CD4-positive, alpha-beta memory T cell (primary cell): ENCODE data around the gene SNED1. TPM values are rescaled to one million over a fixed set of nuclear protein-coding genes. Genes with fewer than 3 reads are reported as not detected.

Experiments used
- CTCF ChIA-PET: fragments of 350-600 bp; sonication (Branson Sonifier 250); formaldehyde crosslinking; loops from one replicate; lab custom pipeline; 2021; ENCODE audit warnings: inconsistent platforms; ENCODE audit not compliant: partially characterized antibody; lab: Charles Lee
- POLR2A ChIA-PET: fragments of 350-600 bp; sonication (Branson Sonifier 250); formaldehyde crosslinking; loops from one replicate; lab custom pipeline; 2021; ENCODE audit not compliant: partially characterized antibody; lab: Charles Lee
- DNase-seq, 5 donors: peaks; one replicate each; pipeline versions ENCODE4 v3.0.0 to v3.0.0-alpha.2; 2020 to 2022; ENCODE audit warnings: mixed read lengths in 1 of 5
- H3K27ac ChIP-seq: one replicate; pipeline ENCODE4 v1.7.0; 2013; ENCODE audit warnings: low read depth, low read length
- H3K27me3 ChIP-seq: 2 replicates; pipeline ENCODE4 v1.7.0; 2013; ENCODE audit warnings: mild to moderate bottlenecking, low read length, moderate library complexity; ENCODE audit not compliant: insufficient read depth
- H3K36me3 ChIP-seq: 2 replicates; pipeline ENCODE4 v1.7.0; 2013; ENCODE audit warnings: mild to moderate bottlenecking, low read length, moderate library complexity; ENCODE audit not compliant: insufficient read depth
- H3K4me1 ChIP-seq: 2 replicates; pipeline ENCODE4 v1.7.0; 2013; ENCODE audit warnings: mild to moderate bottlenecking, low read length, moderate library complexity; ENCODE audit not compliant: insufficient read depth
- H3K4me3 ChIP-seq, 2 donors: one replicate each; pipeline ENCODE4 v1.7.0; 2013; ENCODE audit warnings: low read length in 2 of 2, mild to moderate bottlenecking in 1 of 2
- H3K9me3 ChIP-seq, 2 donors: one replicate each; pipeline ENCODE4 v1.7.0; 2013; ENCODE audit warnings: low read length in 2 of 2, control low read depth in 1 of 2; ENCODE audit not compliant: control insufficient read depth in 1 of 2
- H3K27ac Mint-ChIP-seq, 7 donors: one replicate each; pipeline ENCODE4 v1.8.0; 2020 to 2021; ENCODE audit warnings: mixed read lengths in 7 of 7, mild to moderate bottlenecking in 6 of 7, inconsistent platforms in 3 of 7, moderate library complexity in 3 of 7
- H3K27me3 Mint-ChIP-seq, 2 donors: one replicate each; pipeline ENCODE4 v1.8.0; 2020 to 2021; ENCODE audit warnings: mixed read lengths in 2 of 2
- H3K36me3 Mint-ChIP-seq, 2 donors: one replicate each; pipeline ENCODE4 v1.8.0; 2020 to 2021; ENCODE audit warnings: mixed read lengths in 2 of 2, inconsistent platforms in 1 of 2, mild to moderate bottlenecking in 1 of 2
- H3K4me1 Mint-ChIP-seq, 4 donors: one replicate each; pipeline ENCODE4 v1.8.0; 2020 to 2021; ENCODE audit warnings: mixed read lengths in 4 of 4, mild to moderate bottlenecking in 1 of 4
- H3K4me3 Mint-ChIP-seq, 8 donors: one replicate each; pipeline ENCODE4 v1.8.0; 2020 to 2021; ENCODE audit warnings: mixed read lengths in 8 of 8, mild to moderate bottlenecking in 7 of 8, moderate library complexity in 6 of 8, inconsistent platforms in 3 of 8
- H3K9me3 Mint-ChIP-seq, 8 donors: one replicate each; pipeline ENCODE4 v1.8.0; 2020 to 2021; ENCODE audit warnings: mixed read lengths in 8 of 8, mild to moderate bottlenecking in 5 of 8, inconsistent platforms in 3 of 8, moderate library complexity in 1 of 8
- intact Hi-C: fragments of 100-400 bp; cut with micrococcal nuclease; formaldehyde crosslinking; loops from one replicate; pipeline ENCODE4 v1.15.1; 2023
- polyA plus RNA-seq, 2 donors: library from polyadenylated mRNA; unstranded; fragments of 300-500 nt; fragmentation: Illumina TruSeq; gene quantifications; one replicate each; pipeline ENCODE4 v1.2.3, GENCODE V29; 2021
- total RNA-seq, 2 experiments: library from RNA; stranded (reverse); gene quantifications; one replicate each; pipeline ENCODE4 v1.2.3, GENCODE V29; 2021

SNED1 gene
- total and polyA plus RNA-seq, 4 experiments from 2014 or later: 1.6 to 90.1 (median 44.2) TPM

- ChIA-PET CTCF (no interaction called here), POLR2A (no interaction called here)
- H3K27me3 Mint-ChIP-seq: no peaks in the 10 kb centered on the region
- Histone ChIP-seq H3K27me3 (no peaks in the 10 kb centered on the region), H3K9me3 (no peaks in the 10 kb centered on the region), H3K36me3 (no peaks in the 10 kb centered on the region), H3K4me3 (no peak overlapping the region), H3K27ac (no peak overlapping the region), H3K4me1 (peaks cover 10% of the 10 kb centered on the region)
- H3K4me1 Mint-ChIP-seq: no peaks in the 10 kb centered on the region
- peaks cover 0 to 2% (median 0%) of the 10 kb centered on the region in 8 donors for H3K9me3 Mint-ChIP-seq
- H3K27ac Mint-ChIP-seq: no peak overlapping the region
- H3K4me3 Mint-ChIP-seq: no peak overlapping the region
- no peaks in the 10 kb centered on the region for H3K36me3 Mint-ChIP-seq
- no peak for DNase-seq
- intact Hi-C loops: no loop called here
These were observed 68.5 kb downstream of the SNED1 start for GRCh38 chr2:241066893-241067341.

GRCh38 chr2:241067501-241068135, 69.2 kb downstream of the SNED1 start:
- POLR2A ChIA-PET: interaction anchor here (1.2 kb wide), 1 partner anchor 83 kb away, joined by 5 read pairs; the partner anchor contains the start of gene PPP1R7
- CTCF ChIA-PET: no interaction called here
- Mint-ChIP-seq H3K36me3 (peaks cover 0 to under 1% of the 10 kb centered on the region in 2 donors), H3K4me1 (peaks cover 0 to 4% (median under 1%) of the 10 kb centered on the region in 4 donors), H3K4me3 (no peak overlapping the region), H3K9me3 (peaks cover 0 to 2% (median 0%) of the 10 kb centered on the region in 8 donors), H3K27ac (no peak overlapping the region), H3K27me3 (no peaks in the 10 kb centered on the region)
- no peaks in the 10 kb centered on the region for H3K9me3 ChIP-seq
- H3K36me3 ChIP-seq: no peaks in the 10 kb centered on the region
- no peak overlapping the region for H3K4me3 ChIP-seq
- H3K27ac ChIP-seq: no peak overlapping the region
- H3K4me1 ChIP-seq: peaks cover 10% of the 10 kb centered on the region
- no peaks in the 10 kb centered on the region for H3K27me3 ChIP-seq
- intact Hi-C loops: no loop called here
- no peak for DNase-seq

- ChIA-PET CTCF (interaction anchor here (1.1 to 1.7 kb wide), 2 partner anchors 10 to 83 kb away, joined by 3 to 8 read pairs; no protein-coding TSS in a partner anchor), POLR2A (interaction anchor here (0.7 to 1.2 kb wide), 2 partner anchors 10 to 83 kb away, joined by 3 to 5 read pairs; partner anchors contain the start of gene PPP1R7)
- no peak for DNase-seq
- H3K4me1 ChIP-seq: peaks cover 9% of the 10 kb centered on the region
- H3K27ac ChIP-seq: no peak overlapping the region
- H3K4me3 ChIP-seq: no peak overlapping the region
- Mint-ChIP-seq H3K4me3 (no peak overlapping the region), H3K36me3 (peaks cover 0 to 3% of the 10 kb centered on the region in 2 donors), H3K9me3 (peaks cover 0 to 2% (median 0%) of the 10 kb centered on the region in 8 donors), H3K27me3 (no peaks in the 10 kb centered on the region), H3K4me1 (peaks cover 0 to 4% (median under 1%) of the 10 kb centered on the region in 4 donors), H3K27ac (no peak overlapping the region)
- no peaks in the 10 kb centered on the region for H3K9me3 ChIP-seq
- no peaks in the 10 kb centered on the region for H3K36me3 ChIP-seq
- H3K27me3 ChIP-seq: no peaks in the 10 kb centered on the region
- intact Hi-C loops: no loop called here
These were observed 69.9 kb downstream of the SNED1 start for GRCh38 chr2:241068136-241068941.

GRCh38 chr2:241068942-241069810, 70.8 kb downstream of the SNED1 start:
- Histone ChIP-seq H3K4me1 (peaks cover 3% of the 10 kb centered on the region), H3K36me3 (peaks cover 5% of the 10 kb centered on the region), H3K27me3 (no peaks in the 10 kb centered on the region), H3K27ac (no peak overlapping the region), H3K9me3 (no peaks in the 10 kb centered on the region), H3K4me3 (no peak overlapping the region)
- Mint-ChIP-seq H3K36me3 (peaks cover 0 to 7% of the 10 kb centered on the region in 2 donors), H3K4me3 (no peak overlapping the region), H3K27me3 (no peaks in the 10 kb centered on the region), H3K27ac (no peak overlapping the region), H3K9me3 (peaks cover 0 to 2% (median 0%) of the 10 kb centered on the region in 8 donors), H3K4me1 (peaks cover 0 to 4% (median under 1%) of the 10 kb centered on the region in 4 donors)
- ChIA-PET CTCF (interaction anchor here (1.1 to 1.7 kb wide), 2 partner anchors 9 to 82 kb away, joined by 3 to 8 read pairs; no protein-coding TSS in a partner anchor), POLR2A (interaction anchor here (0.7 kb wide), 1 partner anchor 9 kb away, joined by 3 read pairs; no protein-coding TSS in a partner anchor)
- DNase-seq: no peak
- intact Hi-C loops: no loop called here

GRCh38 chr2:241069821-241070281, 71.4 kb downstream of the SNED1 start:
- intact Hi-C loops: no loop called here
- peaks cover 0 to 4% (median under 1%) of the 10 kb centered on the region in 4 donors for H3K4me1 Mint-ChIP-seq

GRCh38 chr2:241070361-241070760, 71.9 kb downstream of the SNED1 start:
- DNase-seq: no peak
- intact Hi-C loops: no loop called here

More at GRCh38 chr2:241069821-241070281, 71.4 kb downstream of the SNED1 start:
- no peak overlapping the region for H3K27ac Mint-ChIP-seq
- Histone ChIP-seq H3K36me3 (peaks cover 12% of the 10 kb centered on the region), H3K27ac (no peak overlapping the region), H3K4me1 (no peaks in the 10 kb centered on the region), H3K27me3 (no peaks in the 10 kb centered on the region), H3K9me3 (no peaks in the 10 kb centered on the region), H3K4me3 (no peak overlapping the region)
- H3K4me3 Mint-ChIP-seq: no peak overlapping the region
- no peak for DNase-seq
- CTCF ChIA-PET: interaction anchor here (1.7 kb wide), 1 partner anchor 8 kb away, joined by 8 read pairs; no protein-coding TSS in a partner anchor
- H3K27me3 Mint-ChIP-seq: no peaks in the 10 kb centered on the region
- POLR2A ChIA-PET: no interaction called here
- H3K36me3 Mint-ChIP-seq: peaks cover 3 to 12% of the 10 kb centered on the region in 2 donors
- H3K9me3 Mint-ChIP-seq: peaks cover 0 to 2% (median 0%) of the 10 kb centered on the region in 8 donors

More at GRCh38 chr2:241070361-241070760, 71.9 kb downstream of the SNED1 start:
- H3K36me3 ChIP-seq: peaks cover 16% of the 10 kb centered on the region
- no peak overlapping the region for H3K27ac ChIP-seq
- CTCF ChIA-PET: no interaction called here
- no peaks in the 10 kb centered on the region for H3K4me1 ChIP-seq
- no peak overlapping the region for H3K4me3 ChIP-seq
- Mint-ChIP-seq H3K27ac (no peak overlapping the region), H3K4me1 (peaks cover 0 to 4% (median under 1%) of the 10 kb centered on the region in 4 donors), H3K9me3 (peaks cover 0 to 2% (median 0%) of the 10 kb centered on the region in 8 donors), H3K4me3 (no peak overlapping the region), H3K27me3 (no peaks in the 10 kb centered on the region), H3K36me3 (peaks cover 6 to 16% of the 10 kb centered on the region in 2 donors)
- no peaks in the 10 kb centered on the region for H3K9me3 ChIP-seq
- no peaks in the 10 kb centered on the region for H3K27me3 ChIP-seq
- POLR2A ChIA-PET: no interaction called here
